ENCODE measurements around the gene PPP1R1C. TPM values are rescaled to one million over a fixed set of nuclear protein-coding genes. Genes with fewer than 3 reads are reported as not detected.

The PPP1R1C gene
- total and polyA plus RNA-seq, 7 donors: 0.83 to 3.5 (median 3.0) TPM; not detected in 4

DNA sequence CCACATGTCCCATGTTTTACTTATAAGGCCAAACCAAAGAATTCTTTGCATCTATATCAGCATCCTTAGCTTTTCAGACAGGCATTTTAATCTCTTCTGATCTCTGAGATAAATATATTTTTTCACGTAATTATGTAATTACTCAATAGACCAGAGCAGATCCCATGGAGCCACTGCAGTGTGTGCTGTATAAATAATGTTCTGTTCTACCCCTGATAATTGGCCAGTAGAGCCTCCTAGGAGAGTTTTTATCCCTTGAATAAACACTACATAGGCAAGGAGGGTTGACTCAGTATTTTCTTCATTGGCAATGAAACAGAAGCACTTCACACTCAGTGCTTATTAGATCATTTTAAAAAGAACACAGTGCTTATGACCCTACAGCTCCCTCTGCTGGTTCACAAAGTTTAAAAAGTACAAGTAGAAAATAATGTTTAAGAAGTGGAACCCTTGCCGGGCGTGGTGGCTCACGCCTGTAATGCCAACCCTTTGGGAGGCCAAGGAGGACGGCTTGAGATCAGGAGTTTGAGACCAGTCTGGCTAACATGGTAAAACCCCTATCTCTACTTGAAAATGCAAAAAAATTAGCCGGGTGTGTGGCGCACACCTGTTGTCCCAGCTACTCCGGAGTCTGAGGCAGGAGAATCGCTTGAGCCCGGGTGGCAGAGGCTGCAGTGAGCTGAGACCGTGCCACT is 91.9 kb downstream of the PPP1R1C start:
- Histone ChIP-seq H3K4me3 (no peak overlapping the region), H3K4me1 (peaks cover 0 to 5% (median 2%) of the 10 kb centered on the region in 4 donors), H3K27me3 (no peaks in the 10 kb centered on the region), H3K9me3 (no peaks in the 10 kb centered on the region), H3K36me3 (no peaks in the 10 kb centered on the region), H3K27ac (no peak overlapping the region)
- 43 to 65% methylated on average over 11 of the region's 11 CpGs for WGBS, 2 donors
- TF ChIP-seq POLR2AphosphoS5 (IDR thresholded peaks at IDR 0.05) (no peak), POLR2A (IDR thresholded peaks at IDR 0.05) (no peak), EP300 (IDR thresholded peaks at IDR 0.05) (no peak)
- TF ChIP-seq, protein P1, sequence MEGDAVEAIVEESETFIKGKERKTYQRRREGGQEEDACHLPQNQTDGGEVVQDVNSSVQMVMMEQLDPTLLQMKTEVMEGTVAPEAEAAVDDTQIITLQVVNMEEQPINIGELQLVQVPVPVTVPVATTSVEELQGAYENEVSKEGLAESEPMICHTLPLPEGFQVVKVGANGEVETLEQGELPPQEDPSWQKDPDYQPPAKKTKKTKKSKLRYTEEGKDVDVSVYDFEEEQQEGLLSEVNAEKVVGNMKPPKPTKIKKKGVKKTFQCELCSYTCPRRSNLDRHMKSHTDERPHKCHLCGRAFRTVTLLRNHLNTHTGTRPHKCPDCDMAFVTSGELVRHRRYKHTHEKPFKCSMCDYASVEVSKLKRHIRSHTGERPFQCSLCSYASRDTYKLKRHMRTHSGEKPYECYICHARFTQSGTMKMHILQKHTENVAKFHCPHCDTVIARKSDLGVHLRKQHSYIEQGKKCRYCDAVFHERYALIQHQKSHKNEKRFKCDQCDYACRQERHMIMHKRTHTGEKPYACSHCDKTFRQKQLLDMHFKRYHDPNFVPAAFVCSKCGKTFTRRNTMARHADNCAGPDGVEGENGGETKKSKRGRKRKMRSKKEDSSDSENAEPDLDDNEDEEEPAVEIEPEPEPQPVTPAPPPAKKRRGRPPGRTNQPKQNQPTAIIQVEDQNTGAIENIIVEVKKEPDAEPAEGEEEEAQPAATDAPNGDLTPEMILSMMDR (IDR thresholded peaks at IDR 0.05): peak; percentile 13 to 62 (median 40)
- DNase-seq: no peak
- intact Hi-C loops (cut with DNase I): loop anchor here (2.0 to 10.0 kb wide), 2 partner anchors 183 to 335 kb away; partner anchors contain the start of gene ITPRID2

DNA sequence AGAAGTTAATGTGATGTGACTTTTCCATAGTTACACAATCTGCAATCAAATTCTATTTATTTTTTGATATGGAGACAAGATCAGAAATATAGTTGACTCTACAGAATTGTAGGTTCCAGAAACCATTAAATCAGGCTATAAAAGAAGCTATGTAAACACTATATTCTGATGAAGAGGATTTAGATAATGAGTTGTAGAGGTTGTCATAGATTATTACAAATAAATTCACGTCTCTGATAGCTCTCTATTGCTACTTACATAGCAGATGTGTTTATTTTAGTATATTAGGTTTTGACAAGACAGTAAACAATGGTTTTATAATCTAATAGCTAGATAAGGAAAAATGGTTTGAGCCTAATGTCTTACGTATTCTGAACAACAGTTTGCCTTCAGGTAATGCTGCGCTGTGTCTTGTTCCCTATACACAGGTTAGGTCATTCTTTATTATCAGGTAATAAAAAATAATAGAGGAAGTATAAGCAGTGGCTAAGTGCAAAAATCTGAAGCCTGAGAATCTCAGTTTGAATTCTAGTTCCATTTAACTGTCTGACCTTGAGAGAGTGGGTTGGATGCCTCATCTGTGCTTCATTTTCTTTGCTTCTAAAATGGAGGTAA is 93.4 kb downstream of the PPP1R1C start:
- H3K36me3 ChIP-seq: no peaks in the 10 kb centered on the region
- no peak for TF ChIP-seq POLR2A (IDR thresholded peaks at IDR 0.05)
- TF ChIP-seq, protein P1 (IDR thresholded peaks at IDR 0.05): no peak
- TF ChIP-seq POLR2AphosphoS5 (IDR thresholded peaks at IDR 0.05): no peak
- no peak for TF ChIP-seq EP300 (IDR thresholded peaks at IDR 0.05)
- no peaks in the 10 kb centered on the region for H3K27me3 ChIP-seq
- DNase-seq: no peak
- no peaks in the 10 kb centered on the region for H3K9me3 ChIP-seq
- no peak overlapping the region for H3K27ac ChIP-seq
- WGBS, 2 donors: 19 to 65% methylated on average over 3 of the region's 3 CpGs
- H3K4me1 ChIP-seq: peaks cover 0 to 5% (median 2%) of the 10 kb centered on the region in 4 donors
- no peak overlapping the region for H3K4me3 ChIP-seq
- intact Hi-C loops (cut with DNase I): loop anchor here (10.0 kb wide), 1 partner anchor 184 kb away; the partner anchor contains the start of gene ITPRID2

DNA sequence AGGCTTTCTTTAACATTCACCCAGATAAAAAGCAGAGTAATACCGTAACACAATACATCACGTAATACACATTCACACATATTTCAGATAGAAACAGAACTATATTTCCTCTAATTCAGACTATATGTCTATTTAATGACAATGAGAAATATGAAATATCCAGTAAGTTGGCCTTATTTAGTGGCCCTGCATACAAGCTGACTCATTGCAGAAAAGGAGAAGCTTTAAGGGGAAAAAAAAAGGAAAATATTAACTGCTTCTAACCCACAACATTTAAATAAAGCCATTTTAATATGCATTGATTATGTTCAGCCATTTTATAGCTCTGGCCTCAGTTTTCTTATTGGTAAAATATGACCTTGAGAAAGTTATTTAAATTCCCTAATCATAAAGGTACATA is 94.8 kb downstream of the PPP1R1C start:
- WGBS, 2 donors: 83 to 95% methylated on average over 2 of the region's 2 CpGs
- H3K27ac ChIP-seq: no peak overlapping the region
- TF ChIP-seq, protein P1 (IDR thresholded peaks at IDR 0.05): no peak
- no peaks in the 10 kb centered on the region for H3K27me3 ChIP-seq
- no peaks in the 10 kb centered on the region for H3K9me3 ChIP-seq
- no peak for DNase-seq
- peaks cover 0 to 5% (median 2%) of the 10 kb centered on the region in 4 donors for H3K4me1 ChIP-seq
- no peak overlapping the region for H3K4me3 ChIP-seq
- H3K36me3 ChIP-seq: no peaks in the 10 kb centered on the region
- intact Hi-C loops (cut with DNase I): no loop called here

DNA sequence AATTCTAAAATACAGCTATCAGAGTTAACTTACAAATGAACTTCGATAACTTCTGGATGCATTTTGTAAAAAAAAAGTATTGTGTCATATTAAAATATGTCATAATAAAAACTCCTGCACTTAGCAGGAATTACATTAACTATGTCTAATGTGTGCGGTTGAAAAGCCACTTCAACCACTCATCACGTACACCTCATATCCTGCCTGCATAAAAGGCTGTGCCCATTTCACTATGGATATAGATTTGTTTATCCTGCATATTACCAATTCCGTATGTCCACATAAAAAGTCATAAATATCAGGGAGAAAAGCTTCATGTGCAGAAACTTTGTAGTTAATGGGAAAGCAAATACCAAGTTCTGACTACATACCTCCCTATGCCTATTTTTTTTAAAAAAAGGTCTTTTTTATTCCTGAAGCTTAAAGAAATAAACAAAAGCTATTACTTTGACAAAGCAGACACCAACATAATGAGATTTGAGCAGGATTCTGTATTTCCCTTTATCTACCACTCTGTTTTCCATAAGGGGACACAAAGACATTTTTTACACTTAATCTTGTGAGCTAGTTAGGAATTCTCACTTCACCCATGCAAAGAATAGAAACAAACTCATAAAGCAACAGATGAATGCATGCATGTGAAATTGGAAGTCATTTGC is 96.1 kb downstream of the PPP1R1C start:
- Histone ChIP-seq H3K4me1 (peaks cover 0 to 5% (median 2%) of the 10 kb centered on the region in 4 donors), H3K9me3 (no peaks in the 10 kb centered on the region), H3K36me3 (no peaks in the 10 kb centered on the region), H3K27ac (no peak overlapping the region), H3K27me3 (no peaks in the 10 kb centered on the region), H3K4me3 (no peak overlapping the region)
- TF ChIP-seq POLR2A (IDR thresholded peaks at IDR 0.05) (no peak), EP300 (IDR thresholded peaks at IDR 0.05) (no peak), POLR2AphosphoS5 (IDR thresholded peaks at IDR 0.05) (no peak)
- TF ChIP-seq, protein P1 (IDR thresholded peaks at IDR 0.05): no peak
- WGBS, 2 donors: 21 to 59% methylated on average over 4 of the region's 4 CpGs
- no peak for DNase-seq
- intact Hi-C loops (cut with DNase I): no loop called here
